HG02973 (cell line): Measurements from ENCODE around the gene HMMR.
"Not testable (repeated sequence)": the region's sequence is repeated elsewhere in the genome, so short reads cannot be mapped to it uniquely, and the experiment has no call there.

Experiments used
- ATAC-seq: cut with Tn5 transposase; IDR thresholded peaks from one replicate; pipeline ENCODE4 v1.9.1; 2021; ENCODE audit warnings: moderate library complexity; ENCODE audit not compliant: unreplicated experiment

HMMR gene

GRCh38 chr5:163460562-163461171 lies at the start of gene HMMR:
TSS of gene HMMR (plus strand) at chr5:163460632. CDS start at chr5:163460693, 61 bp downstream.
- ATAC-seq = no peak

- ATAC-seq = not testable (repeated sequence)
Observed at GRCh38 chr5:163415673-163416072, 44.8 kb upstream of the HMMR start.

GRCh38 chr5:163424836-163425235 lies 35.6 kb upstream of the HMMR start:
- ATAC-seq = no peak

- ATAC-seq = not testable (repeated sequence)
Observed at GRCh38 chr5:163426128-163426527, 34.3 kb upstream of the HMMR start.

- ATAC-seq = no peak
Observed at GRCh38 chr5:163432544-163432943, 27.9 kb upstream of the HMMR start.

GRCh38 chr5:163433271-163433670 lies 27.2 kb upstream of the HMMR start:
- ATAC-seq = no peak

GRCh38 chr5:163434401-163434866 lies 26.0 kb upstream of the HMMR start:
- ATAC-seq = no peak

- no peak for ATAC-seq
Observed at GRCh38 chr5:163436515-163436914, 23.9 kb upstream of the HMMR start.

- no peak for ATAC-seq
Observed at GRCh38 chr5:163437011-163437308, 23.5 kb upstream of the HMMR start.

GRCh38 chr5:163437309-163438182 lies 22.9 kb upstream of the HMMR start, which contains the start of gene CCNG1:
TSS of gene CCNG1 (plus strand) at chr5:163437595. CDS start at chr5:163439257, 1,662 bp downstream.
- ATAC-seq = peak; percentile 95

GRCh38 chr5:163439092-163439425 lies 21.4 kb upstream of the HMMR start:
- ATAC-seq = no peak

- ATAC-seq = no peak
Observed at GRCh38 chr5:163440954-163441353, 19.5 kb upstream of the HMMR start.

GRCh38 chr5:163444526-163444925 lies 15.9 kb upstream of the HMMR start:
- ATAC-seq = no peak

- no peak for ATAC-seq
Observed at GRCh38 chr5:163445345-163445744, 15.1 kb upstream of the HMMR start.

GRCh38 chr5:163447191-163447590 lies 13.2 kb upstream of the HMMR start:
- ATAC-seq = no peak

- ATAC-seq = no peak
Observed at GRCh38 chr5:163447875-163448274, 12.6 kb upstream of the HMMR start.

GRCh38 chr5:163448491-163448890 lies 11.9 kb upstream of the HMMR start:
- no peak for ATAC-seq

GRCh38 chr5:163451489-163451888 lies 8.9 kb upstream of the HMMR start:
- no peak for ATAC-seq

- ATAC-seq = no peak
Observed at GRCh38 chr5:163453705-163454104, 6.7 kb upstream of the HMMR start.

- not testable (repeated sequence) for ATAC-seq
Observed at GRCh38 chr5:163455406-163455805, 5.0 kb upstream of the HMMR start.

- no peak for ATAC-seq
Observed at GRCh38 chr5:163456029-163456589, 4.3 kb upstream of the HMMR start.

GRCh38 chr5:163456840-163457239 lies 3.6 kb upstream of the HMMR start:
- no peak for ATAC-seq
